KOPT-K1 (cell line): ENCODE results near the gene RNF10.
"Not testable (repeated sequence)": the region's sequence is repeated elsewhere in the genome, so short reads cannot be mapped to it uniquely, and the experiment has no call there.

Experiments
- H3K27ac ChIP-seq: fragments of 200-600 bp; sonication (generic); 2 replicates; pipeline ENCODE4 v1.5.1; 2016; ENCODE audit warnings: antibody characterized with exemption, mild to moderate bottlenecking, low read depth, low read length; ENCODE audit not compliant: poor library complexity, severe bottlenecking
- H3K36me3 ChIP-seq: fragments of 200-600 bp; sonication (generic); 2 replicates; pipeline ENCODE4 v1.5.1; 2017; ENCODE audit warnings: antibody characterized with exemption, mild to moderate bottlenecking, low read length, moderate library complexity; ENCODE audit not compliant: insufficient read depth
- H3K9me3 ChIP-seq: fragments of 200-600 bp; sonication (generic); 2 replicates; pipeline ENCODE4 v1.5.1; 2017; ENCODE audit warnings: antibody characterized with exemption, low read length, mild to moderate bottlenecking; ENCODE audit not compliant: insufficient read depth, poor library complexity, severe bottlenecking

RNF10 gene

GRCh38 chr12:120602416-120602815, 68.3 kb downstream of the RNF10 start:
- not testable (repeated sequence) for H3K27ac ChIP-seq, H3K36me3 ChIP-seq

GRCh38 chr12:120610560-120610959, 76.4 kb downstream of the RNF10 start:
- Histone ChIP-seq H3K27ac (no peak overlapping the region), H3K36me3 (no peaks in the 10 kb centered on the region), H3K9me3 (no peaks in the 10 kb centered on the region)

More at GRCh38 chr12:120602416-120602815, 68.3 kb downstream of the RNF10 start:
- H3K9me3 ChIP-seq = not testable (repeated sequence)

GRCh38 chr12:120611534-120611933, 77.4 kb downstream of the RNF10 start:
- H3K27ac ChIP-seq, H3K9me3 ChIP-seq, H3K36me3 ChIP-seq: not testable (repeated sequence)

- Histone ChIP-seq H3K36me3 (no peaks in the 10 kb centered on the region), H3K27ac (no peak overlapping the region), H3K9me3 (peaks cover 6% of the 10 kb centered on the region)
Observed at GRCh38 chr12:120614848-120615247, 80.7 kb downstream of the RNF10 start.

GRCh38 chr12:120617193-120617592, 83.0 kb downstream of the RNF10 start:
- H3K27ac ChIP-seq, H3K36me3 ChIP-seq, H3K9me3 ChIP-seq: not testable (repeated sequence)

- H3K36me3 ChIP-seq, H3K27ac ChIP-seq, H3K9me3 ChIP-seq: not testable (repeated sequence)
Observed at GRCh38 chr12:120617767-120618166, 83.6 kb downstream of the RNF10 start.

GRCh38 chr12:120618954-120619615, 84.9 kb downstream of the RNF10 start:
- H3K27ac ChIP-seq = no peak overlapping the region
- peaks cover 6% of the 10 kb centered on the region for H3K9me3 ChIP-seq
- H3K36me3 ChIP-seq = no peaks in the 10 kb centered on the region

GRCh38 chr12:120620624-120621023, 86.5 kb downstream of the RNF10 start:
- Histone ChIP-seq H3K36me3 (no peaks in the 10 kb centered on the region), H3K27ac (no peak overlapping the region), H3K9me3 (peaks cover 6% of the 10 kb centered on the region)

- no peak overlapping the region for H3K27ac ChIP-seq
Observed at GRCh38 chr12:120625557-120626419, 91.6 kb downstream of the RNF10 start.

More at GRCh38 chr12:120625557-120626419, 91.6 kb downstream of the RNF10 start:
- Histone ChIP-seq H3K9me3 (no peaks in the 10 kb centered on the region), H3K36me3 (no peaks in the 10 kb centered on the region)
